LNCAP (cell line): ENCODE data around the gene LRFN3.

Experiments
- CTCF ChIP-seq: fragments of 450-650 bp; IDR thresholded peaks from 2 replicates; pipeline ENCODE4 v1.5.1; 2017; ENCODE audit warnings: mild to moderate bottlenecking

The LRFN3 gene

GRCh38 chr19:35928507-35928906 lies 7.7 kb upstream of the LRFN3 start:
- TF ChIP-seq CTCF, result no peak

DNA sequence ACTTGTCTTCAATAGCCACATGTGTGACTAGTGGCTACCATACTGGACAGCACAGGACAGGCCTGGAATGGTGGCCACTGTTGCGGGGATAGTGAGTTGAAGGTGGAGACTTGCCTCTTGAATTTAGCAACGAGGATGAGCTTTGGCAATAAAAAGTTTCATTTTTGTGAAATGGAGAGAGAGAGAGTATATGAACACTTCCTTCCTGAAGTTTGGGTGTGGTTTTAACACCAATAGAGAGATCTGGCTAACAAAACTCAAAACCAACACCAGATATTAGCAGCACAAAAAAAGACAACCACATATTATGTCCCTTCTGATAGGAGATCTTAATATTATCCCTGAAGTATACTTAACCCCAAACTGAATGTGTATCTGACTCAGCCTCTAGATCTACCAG lies 6.3 kb upstream of the LRFN3 start:
- no peak for TF ChIP-seq CTCF

DNA sequence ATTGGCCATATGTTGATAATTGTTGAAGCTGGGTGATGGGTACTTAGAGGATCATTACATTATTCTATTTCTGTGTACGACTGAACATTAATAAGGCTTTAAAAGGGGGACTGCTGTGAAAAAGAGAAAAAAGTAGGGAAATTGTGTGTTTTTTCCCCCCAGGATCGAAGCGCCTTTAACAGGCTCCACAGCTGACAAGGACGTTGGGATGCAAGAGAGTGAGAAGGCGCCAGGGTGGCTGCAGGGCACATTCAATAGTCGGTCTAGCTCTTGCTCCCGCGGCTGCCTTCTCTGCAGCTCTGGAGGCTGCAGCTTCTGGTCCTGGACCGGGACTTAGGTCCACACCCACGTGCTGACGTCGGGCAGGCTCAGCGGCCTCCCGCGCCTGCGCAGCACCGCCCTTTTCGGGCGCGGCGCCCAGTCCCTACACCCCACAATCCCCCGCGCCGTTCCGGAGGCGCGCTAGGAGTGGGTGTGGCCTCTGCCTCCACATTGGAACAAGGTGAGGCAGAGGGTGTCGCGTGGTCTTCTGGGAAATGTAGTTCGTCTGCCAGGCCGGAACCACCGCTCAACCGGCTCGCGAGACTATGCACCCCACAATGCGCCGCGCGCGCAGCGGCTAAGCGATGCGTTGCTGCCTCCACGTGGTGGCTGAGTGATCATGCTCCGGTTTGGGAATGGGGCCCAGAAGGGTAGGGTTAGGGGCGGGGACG lies 4.9 kb upstream of the LRFN3 start:
- TF ChIP-seq CTCF, result peak; percentile 86

DNA sequence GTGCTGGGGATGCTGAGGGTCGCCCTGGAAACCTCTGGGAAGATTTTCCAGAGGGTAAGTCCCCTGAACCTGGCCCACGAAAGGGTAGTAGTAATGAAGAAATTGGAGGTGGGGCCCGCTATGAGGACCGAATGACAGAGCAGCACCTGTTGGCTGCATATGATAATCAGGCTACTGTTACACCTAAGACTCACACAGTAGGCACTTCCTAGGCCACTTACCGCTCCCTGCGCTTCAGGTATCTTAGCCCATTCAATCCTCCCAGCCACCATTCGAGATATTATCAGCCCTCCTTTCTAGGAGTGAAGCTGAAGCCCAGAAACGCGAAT lies 4.3 kb upstream of the LRFN3 start:
- TF ChIP-seq CTCF, result peak; percentile 25; the same call in 1 of the 2 replicates

DNA sequence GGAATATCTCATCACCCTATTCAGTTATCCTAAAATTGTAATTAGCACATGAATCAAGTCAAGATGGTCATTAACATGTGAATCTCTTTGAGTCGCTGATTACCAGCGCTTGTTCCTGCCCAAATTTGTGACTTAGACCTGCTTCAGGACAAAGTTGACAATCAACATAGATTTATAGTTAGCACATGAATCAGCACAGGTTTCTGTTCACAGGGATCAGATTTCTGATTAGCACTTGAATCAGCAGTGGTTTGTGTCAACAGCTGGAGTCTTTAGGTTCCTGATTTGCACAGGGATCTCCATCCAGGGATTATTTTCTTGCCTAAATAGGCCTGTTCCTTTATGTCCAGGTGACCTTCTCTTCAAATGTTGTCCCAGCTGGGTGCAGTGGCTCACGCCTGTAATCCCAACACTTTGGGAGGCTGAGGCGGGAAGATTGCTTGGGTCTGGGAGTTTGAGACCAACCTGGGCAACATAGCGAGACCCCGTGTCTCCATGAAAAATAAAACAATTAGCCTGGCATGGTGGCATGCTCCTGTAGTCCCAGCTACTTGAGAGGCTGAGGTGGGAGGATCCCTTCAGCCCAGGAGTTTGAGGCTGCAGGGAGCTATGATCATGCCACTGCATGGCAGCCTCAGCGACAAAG lies 3.8 kb upstream of the LRFN3 start:
- no peak for TF ChIP-seq CTCF

GRCh38 chr19:35936738-35937268 lies 629 bp downstream of the LRFN3 start:
- TF ChIP-seq CTCF, result no peak

- TF ChIP-seq CTCF, result no peak
These were observed 1.4 kb downstream of the LRFN3 start for GRCh38 chr19:35937345-35938281.
